Measurements from ENCODE around the gene ZNF407. TPM values are rescaled to one million over a fixed set of nuclear protein-coding genes. Genes with fewer than 3 reads are reported as not detected.

The ZNF407 gene
- polyA plus RNA-seq, 3 donors = 2.2 to 3.0 (median 2.4) TPM

DNA sequence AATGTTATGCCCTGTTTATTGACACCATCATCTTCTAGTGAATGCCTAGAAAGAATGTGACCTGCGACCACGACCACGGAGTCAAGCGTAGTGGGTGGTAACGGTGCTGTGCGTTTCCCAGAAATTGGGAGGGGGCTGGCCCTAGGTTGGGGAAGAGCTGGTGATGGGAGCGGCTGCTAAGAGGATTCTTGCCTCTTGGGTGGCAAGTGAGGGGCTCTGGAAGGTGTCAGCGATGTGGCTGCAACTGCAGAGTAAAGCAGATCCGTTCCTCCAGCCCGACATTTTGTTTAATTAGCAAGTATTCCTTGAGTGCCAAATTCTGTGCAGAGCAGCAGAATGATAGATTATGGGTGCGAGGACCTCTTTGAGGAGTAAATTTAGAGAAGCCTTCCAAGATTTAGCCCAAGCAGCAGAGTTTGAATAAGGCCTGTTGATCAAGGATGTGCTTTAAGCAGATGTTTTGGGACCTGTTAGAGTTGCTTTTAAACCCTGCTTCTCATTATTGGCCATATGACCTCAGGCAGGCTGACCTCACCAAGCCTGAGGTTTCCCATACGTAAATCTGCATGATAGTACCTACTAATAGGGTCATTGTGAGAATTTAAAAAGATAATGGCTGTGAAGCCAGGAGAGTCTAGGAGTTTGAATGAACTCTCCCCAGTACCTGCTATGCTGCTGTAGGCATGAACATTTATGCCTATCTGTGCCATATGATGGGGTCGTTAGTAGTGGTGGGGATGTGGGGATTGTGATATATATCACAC lies 323.6 kb downstream of the ZNF407 start:
- WGBS, 3 donors = 92 to 94% (median 93%) methylated on average over 13 of the region's 13 CpGs
- no peak overlapping the region for H3K27ac ChIP-seq (ENCODE audit: low read depth, low read length)

- 85 to 92% (median 90%) methylated on average over 2 of the region's 2 CpGs for WGBS, 3 donors
- no peak overlapping the region for H3K27ac ChIP-seq (ENCODE audit: low read depth, low read length)
These were observed 328.4 kb downstream of the ZNF407 start for GRCh38 chr18:74926051-74926450.

DNA sequence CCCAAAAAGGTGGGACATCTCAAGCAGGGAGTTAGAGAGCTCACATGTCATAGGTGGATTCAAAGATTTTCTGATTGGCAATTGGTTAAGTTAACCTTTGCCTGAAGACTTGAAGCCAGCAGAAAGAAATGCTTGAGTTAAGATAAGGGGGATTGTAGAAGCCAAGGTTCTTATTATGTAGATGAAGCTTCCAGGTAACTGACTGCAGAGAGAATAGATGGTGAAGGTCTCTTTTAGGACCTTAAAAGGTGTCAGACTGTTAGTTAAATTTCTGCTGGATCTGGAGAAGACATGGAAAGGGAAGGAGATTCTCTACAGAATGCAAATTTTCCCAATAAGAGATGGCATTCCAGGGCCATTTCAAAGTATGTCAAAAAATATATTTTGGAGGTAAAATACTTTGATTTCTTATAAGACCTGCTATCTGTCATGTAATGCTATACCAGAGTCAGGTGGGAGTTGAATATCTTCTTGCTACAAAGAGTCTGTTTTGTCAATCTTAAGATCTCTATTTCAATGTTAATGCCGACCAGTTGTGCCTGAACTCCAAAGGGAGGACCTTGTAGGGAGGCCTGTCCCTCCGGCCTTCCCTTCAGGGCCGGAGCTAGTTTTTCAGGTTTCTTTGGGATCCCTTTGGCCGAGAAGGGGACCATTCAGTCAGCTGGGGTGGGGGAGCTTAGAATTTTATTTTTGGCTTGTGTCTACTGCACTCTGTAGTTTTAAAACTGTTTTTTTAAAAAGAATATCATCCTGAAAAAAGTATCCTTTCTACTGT lies 330.7 kb downstream of the ZNF407 start:
- no peak overlapping the region for H3K27ac ChIP-seq (ENCODE audit: low read depth, low read length)
- 97 to 99% (median 97%) methylated on average over 4 of the region's 4 CpGs for WGBS, 3 donors

- 52 to 80% (median 78%) methylated on average over 11 of the region's 11 CpGs for WGBS, 3 donors
- no peak overlapping the region for H3K27ac ChIP-seq (ENCODE audit: low read depth, low read length)
These were observed 331.4 kb downstream of the ZNF407 start for GRCh38 chr18:74929110-74929509.

DNA sequence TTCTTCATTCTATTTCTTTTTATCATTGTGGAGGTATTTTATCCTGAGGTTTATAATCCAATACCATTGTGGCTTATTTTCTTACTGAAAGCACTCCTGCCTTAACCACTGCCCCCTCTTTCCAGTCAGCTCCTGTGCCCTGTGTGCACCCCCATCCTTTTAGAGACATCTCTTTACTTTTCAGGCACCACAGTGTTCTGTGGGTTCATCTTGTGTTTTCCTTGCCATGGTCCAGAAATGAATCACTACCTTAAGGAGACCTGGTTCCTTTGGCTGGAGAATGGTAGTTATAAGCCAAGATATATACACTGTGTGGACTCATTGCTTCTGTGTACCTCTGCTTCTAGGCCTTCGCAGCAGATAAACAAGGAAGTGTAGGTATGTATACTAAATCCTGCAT lies 332.9 kb downstream of the ZNF407 start:
- no peak overlapping the region for H3K27ac ChIP-seq (ENCODE audit: low read depth, low read length)
- WGBS, 3 donors = 90 to 97% (median 95%) methylated on average over 1 of the region's 1 CpG

DNA sequence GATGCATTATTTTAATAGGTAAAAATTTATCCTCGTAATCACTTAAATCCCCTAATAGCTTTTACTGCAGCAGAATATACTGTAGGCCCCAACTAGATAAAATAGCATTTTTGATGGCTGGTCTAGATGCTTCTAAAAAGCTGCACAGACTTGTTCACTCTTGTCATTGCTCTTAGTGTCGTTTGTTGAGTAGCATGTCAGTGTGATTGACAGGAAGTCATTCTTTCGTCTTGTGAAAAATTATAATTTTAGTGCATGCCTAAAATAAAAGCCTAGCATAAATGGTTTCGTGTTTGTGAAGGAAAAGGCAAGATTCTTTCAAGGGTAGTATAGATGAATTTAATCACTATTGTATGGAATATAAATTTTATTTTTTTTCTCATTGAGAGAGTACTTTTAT lies 336.3 kb downstream of the ZNF407 start:
- 87 to 94% (median 93%) methylated on average over 4 of the region's 4 CpGs for WGBS, 3 donors

GRCh38 chr18:74935434-74935833 lies 337.8 kb downstream of the ZNF407 start:
- H3K27ac ChIP-seq (ENCODE audit: low read depth, low read length) = no peak overlapping the region
- 82 to 92% (median 90%) methylated on average over 7 of the region's 7 CpGs for WGBS, 3 donors

More for the DNA sequence above, 336.3 kb downstream of the ZNF407 start:
- H3K27ac ChIP-seq (ENCODE audit: low read depth, low read length) = no peak overlapping the region

GRCh38 chr18:74936343-74936742 lies 338.7 kb downstream of the ZNF407 start:
- WGBS, 3 donors = 92 to 96% (median 94%) methylated on average over 6 of the region's 6 CpGs
- H3K27ac ChIP-seq (ENCODE audit: low read depth, low read length) = no peak overlapping the region

DNA sequence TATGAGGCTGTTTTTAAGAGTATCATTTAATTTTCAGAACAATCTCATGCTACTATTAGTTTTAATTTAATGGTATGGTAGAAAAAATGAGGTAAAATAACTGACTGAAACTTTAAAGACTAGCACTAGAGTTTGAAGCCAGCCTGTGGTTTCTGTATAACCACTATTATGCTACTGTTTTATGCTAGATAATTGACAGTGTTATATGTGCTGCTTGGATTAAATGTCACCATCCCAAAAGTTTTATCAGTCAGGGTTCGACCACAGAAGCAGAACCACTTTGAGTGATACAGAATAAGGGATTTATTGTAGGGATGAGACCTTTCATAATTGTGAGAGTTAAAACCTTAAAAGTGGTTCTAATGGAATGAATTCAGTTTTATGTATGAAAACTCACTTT lies 339.6 kb downstream of the ZNF407 start:
- WGBS, 3 donors = 91 to 97% (median 97%) methylated on average over 1 of the region's 1 CpG
- H3K27ac ChIP-seq (ENCODE audit: low read depth, low read length) = no peak overlapping the region

GRCh38 chr18:74940856-74941255 lies 343.2 kb downstream of the ZNF407 start:
- WGBS, 3 donors = 93 to 96% (median 95%) methylated on average over 5 of the region's 5 CpGs

DNA sequence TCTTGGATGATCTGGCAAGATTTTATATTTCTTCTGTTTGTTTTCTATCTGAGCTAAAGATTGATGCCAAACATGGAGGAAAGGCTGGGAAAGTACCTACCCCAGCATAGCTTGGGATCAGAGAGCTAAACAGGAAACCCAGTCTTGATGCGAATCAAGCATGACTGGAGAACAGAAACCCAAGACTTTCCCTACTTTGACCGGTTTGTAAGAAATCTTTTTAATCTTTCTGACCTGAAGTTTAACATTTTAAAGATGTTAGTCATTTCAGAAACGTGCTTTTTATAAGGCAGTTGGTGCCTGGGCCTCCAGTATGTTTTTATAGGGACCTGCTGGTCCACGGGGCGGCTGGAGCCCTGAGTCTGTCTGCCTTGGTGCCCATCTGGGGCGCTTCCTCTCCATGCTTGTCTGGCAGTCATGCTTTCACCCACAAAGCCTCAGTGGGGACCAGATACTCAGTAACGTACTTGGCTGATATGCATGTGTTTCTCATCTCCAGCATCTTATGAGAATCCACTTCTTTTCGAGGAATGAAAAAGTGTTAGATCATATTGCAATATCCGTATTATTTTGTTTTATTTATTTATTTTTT lies 344.7 kb downstream of the ZNF407 start:
- 88 to 94% (median 92%) methylated on average over 9 of the region's 9 CpGs for WGBS, 3 donors
- no peak overlapping the region for H3K27ac ChIP-seq (ENCODE audit: low read depth, low read length)

More at GRCh38 chr18:74940856-74941255, 343.2 kb downstream of the ZNF407 start:
- H3K27ac ChIP-seq (ENCODE audit: low read depth, low read length) = no peak overlapping the region

GRCh38 chr18:74944676-74945075 lies 347.0 kb downstream of the ZNF407 start:
- H3K27ac ChIP-seq (ENCODE audit: low read depth, low read length) = no peak overlapping the region
- WGBS, 3 donors = 75 to 96% (median 94%) methylated on average over 5 of the region's 5 CpGs

DNA sequence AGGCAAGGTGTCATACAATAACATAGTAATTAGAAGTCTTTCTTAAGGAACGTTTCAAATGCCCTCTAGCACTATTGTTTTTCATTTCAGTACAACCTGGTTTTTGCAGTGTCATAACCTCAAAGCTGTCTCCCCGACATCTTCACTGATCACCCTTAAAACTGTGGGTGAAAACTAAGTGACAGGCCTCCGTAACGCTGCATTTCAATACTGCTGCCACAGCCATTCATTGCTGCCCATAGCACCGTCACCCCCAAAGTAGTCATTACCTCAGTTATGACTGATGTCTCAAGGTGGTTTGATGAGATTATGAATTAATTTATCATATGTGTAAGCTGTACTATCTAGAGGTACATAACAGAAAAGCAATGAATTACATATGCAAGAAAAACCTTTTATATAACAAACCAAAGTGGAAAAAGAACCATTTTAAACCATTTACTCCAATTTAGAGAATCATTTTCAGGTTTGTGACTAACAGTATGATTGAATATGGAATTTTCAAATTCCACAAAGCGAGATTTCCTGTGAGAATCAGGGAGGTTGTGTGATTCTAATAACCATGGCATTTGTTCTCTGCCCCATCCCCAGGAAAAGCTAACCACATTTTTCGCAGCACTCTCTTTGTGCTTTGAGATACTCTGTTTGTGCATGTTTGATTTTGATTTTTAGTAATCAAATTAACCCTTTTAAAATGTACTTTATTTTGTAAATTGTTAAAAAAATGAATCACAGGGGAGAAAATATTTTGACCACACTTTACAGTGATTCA lies 348.3 kb downstream of the ZNF407 start:
- 90 to 94% (median 92%) methylated on average over 7 of the region's 7 CpGs for WGBS, 3 donors
- no peak overlapping the region for H3K27ac ChIP-seq (ENCODE audit: low read depth, low read length)

- no peak overlapping the region for H3K27ac ChIP-seq (ENCODE audit: low read depth, low read length)
- 88 to 95% (median 89%) methylated on average over 3 of the region's 3 CpGs for WGBS, 3 donors
These were observed 349.1 kb downstream of the ZNF407 start for GRCh38 chr18:74946646-74947375.

DNA sequence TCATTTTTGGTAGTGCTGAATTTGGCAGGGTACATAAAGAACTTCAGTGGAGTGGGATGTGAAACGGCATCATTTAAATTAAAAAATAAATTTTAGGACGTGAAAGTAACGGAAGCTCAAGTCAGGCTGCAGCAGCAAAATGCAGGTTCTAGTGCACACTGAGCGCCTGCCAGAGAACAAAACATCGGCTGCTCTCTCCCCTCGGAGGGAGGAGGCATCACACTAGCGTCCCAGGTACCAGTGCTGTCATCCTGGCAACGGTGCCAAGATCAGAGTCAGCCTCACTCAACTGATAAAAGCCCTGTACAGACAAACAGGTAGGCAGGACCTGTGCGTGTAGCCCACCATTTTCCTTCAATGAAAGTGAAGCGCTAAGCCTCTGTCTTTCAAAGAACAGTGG lies 349.7 kb downstream of the ZNF407 start:
- WGBS, 3 donors = 93 to 95% (median 94%) methylated on average over 10 of the region's 10 CpGs
- H3K27ac ChIP-seq (ENCODE audit: low read depth, low read length) = no peak overlapping the region

- H3K27ac ChIP-seq (ENCODE audit: low read depth, low read length) = no peak overlapping the region
- WGBS, 3 donors = 96 to 99% (median 97%) methylated on average over 4 of the region's 4 CpGs
These were observed 350.2 kb downstream of the ZNF407 start for GRCh38 chr18:74947875-74948274.

- 54 to 85% (median 70%) methylated on average over 1 of the region's 1 CpG for WGBS, 3 donors
- H3K27ac ChIP-seq (ENCODE audit: low read depth, low read length) = no peak overlapping the region
These were observed 351.9 kb downstream of the ZNF407 start for GRCh38 chr18:74949611-74950010.

- WGBS, 3 donors = 49 to 71% (median 63%) methylated on average over 4 of the region's 4 CpGs
- H3K27ac ChIP-seq (ENCODE audit: low read depth, low read length) = no peak overlapping the region
These were observed 352.8 kb downstream of the ZNF407 start for GRCh38 chr18:74950479-74950878.
